ENCODE results near the gene SERPINA4. TPM values are rescaled to one million over a fixed set of nuclear protein-coding genes. Genes with fewer than 3 reads are reported as not detected.

The SERPINA4 gene
- total RNA-seq, 1 donor from 2014 or later: 5.9 TPM

GRCh38 chr14:94539181-94539580 is 22.1 kb upstream of the SERPINA4 start:
- Mint-ChIP-seq H3K4me3 (ENCODE audit: low read depth) (no peak overlapping the region), H3K4me1 (ENCODE audit: low read depth) (peaks cover 5% of the 10 kb centered on the region), H3K9me3 (ENCODE audit: low read depth) (no peaks in the 10 kb centered on the region), H3K36me3 (ENCODE audit: insufficient read depth) (no peaks in the 10 kb centered on the region), H3K27me3 (peaks cover 21% of the 10 kb centered on the region), H3K27ac (no peak overlapping the region)
- no peak for DNase-seq (ENCODE audit: low spot score, unreplicated experiment)
- TF ChIP-seq CTCF (IDR thresholded peaks at IDR 0.05; ENCODE audit: unreplicated experiment): no peak

- no peaks in the 10 kb centered on the region for H3K9me3 Mint-ChIP-seq (ENCODE audit: low read depth)
- H3K27ac Mint-ChIP-seq: no peak overlapping the region
- no peak overlapping the region for H3K4me3 Mint-ChIP-seq (ENCODE audit: low read depth)
- TF ChIP-seq CTCF (IDR thresholded peaks at IDR 0.05; ENCODE audit: unreplicated experiment): no peak
- peaks cover 21% of the 10 kb centered on the region for H3K27me3 Mint-ChIP-seq
- H3K36me3 Mint-ChIP-seq (ENCODE audit: insufficient read depth): no peaks in the 10 kb centered on the region
- no peak for DNase-seq (ENCODE audit: low spot score, unreplicated experiment)
- peaks cover 5% of the 10 kb centered on the region for H3K4me1 Mint-ChIP-seq (ENCODE audit: low read depth)
Observed at GRCh38 chr14:94540031-94540794, 21.0 kb upstream of the SERPINA4 start.

GRCh38 chr14:94541234-94541975 is 19.8 kb upstream of the SERPINA4 start:
- no peak for DNase-seq (ENCODE audit: low spot score, unreplicated experiment)
- Mint-ChIP-seq H3K27me3 (peaks cover 21% of the 10 kb centered on the region), H3K27ac (no peak overlapping the region), H3K4me3 (ENCODE audit: low read depth) (no peak overlapping the region), H3K4me1 (ENCODE audit: low read depth) (peaks cover 5% of the 10 kb centered on the region), H3K9me3 (ENCODE audit: low read depth) (no peaks in the 10 kb centered on the region), H3K36me3 (ENCODE audit: insufficient read depth) (no peaks in the 10 kb centered on the region)
- no peak for TF ChIP-seq CTCF (IDR thresholded peaks at IDR 0.05; ENCODE audit: unreplicated experiment)

- Mint-ChIP-seq H3K36me3 (ENCODE audit: insufficient read depth) (no peaks in the 10 kb centered on the region), H3K4me1 (ENCODE audit: low read depth) (peaks cover 5% of the 10 kb centered on the region), H3K27me3 (peaks cover 21% of the 10 kb centered on the region), H3K27ac (no peak overlapping the region), H3K9me3 (ENCODE audit: low read depth) (peaks cover 5% of the 10 kb centered on the region), H3K4me3 (ENCODE audit: low read depth) (no peak overlapping the region)
- no peak for DNase-seq (ENCODE audit: low spot score, unreplicated experiment)
- TF ChIP-seq CTCF (IDR thresholded peaks at IDR 0.05; ENCODE audit: unreplicated experiment): no peak
Observed at GRCh38 chr14:94542111-94542810, 19.0 kb upstream of the SERPINA4 start.

- no peak for DNase-seq (ENCODE audit: low spot score, unreplicated experiment)
- Mint-ChIP-seq H3K4me1 (ENCODE audit: low read depth) (peaks cover 5% of the 10 kb centered on the region), H3K4me3 (ENCODE audit: low read depth) (no peak overlapping the region), H3K27me3 (peaks cover 21% of the 10 kb centered on the region), H3K27ac (no peak overlapping the region), H3K9me3 (ENCODE audit: low read depth) (peaks cover 5% of the 10 kb centered on the region), H3K36me3 (ENCODE audit: insufficient read depth) (no peaks in the 10 kb centered on the region)
- no peak for TF ChIP-seq CTCF (IDR thresholded peaks at IDR 0.05; ENCODE audit: unreplicated experiment)
Observed at GRCh38 chr14:94542811-94543440, 18.3 kb upstream of the SERPINA4 start.

Data from progenitor cell of endocrine pancreas (in vitro differentiated cells).